ENCODE measurements around the gene PPP1R17.

GRCh38 chr7:31687024-31687748 lies at the start of gene PPP1R17:
- no peak for TF ChIP-seq CTCF (IDR thresholded peaks at IDR 0.05)
- no peak for TF ChIP-seq ZFX (IDR thresholded peaks at IDR 0.05; ENCODE audit: borderline replicate concordance)

All from 22Rv1 (cell line).